GM12878 (cell line): ENCODE results near the gene DARS1. TPM values are rescaled to one million over a fixed set of nuclear protein-coding genes. Genes with fewer than 3 reads are reported as not detected.

Source experiments
- ATAC-seq: fragments of 200-7000 bp; cut with Tn5 transposase; 3 replicates; pipeline ENCODE4 v1.9.1; 2020; ENCODE audit warnings: mild to moderate bottlenecking, moderate library complexity
- BruUV-seq: library from RNA; stranded (reverse); fragments of 400-500 nt; replicated peaks from 2 replicates; lab custom pipeline; 2021; lab: Mats Ljungman, UMichigan
- CTCF ChIA-PET: fragments of 300-600 bp; sonication (Branson Sonifier 250); formaldehyde crosslinking; extraction: SDS; loops from one replicate; lab custom pipeline; 2021; ENCODE audit warnings: inconsistent platforms; lab: Yijun Ruan, JAX
- POLR2A ChIA-PET: fragments of 350-600 bp; formaldehyde crosslinking; extraction: SDS; loops from one replicate; lab custom pipeline; 2021; ENCODE audit warnings: inconsistent platforms; lab: Charles Lee
- RAD21 ChIA-PET: fragments of 300-600 bp; sonication (Branson Sonifier 250); formaldehyde crosslinking; loops from one replicate; lab custom pipeline; 2023; ENCODE audit warnings: antibody characterized with exemption; ENCODE audit not compliant: unreplicated experiment; lab: Charles Lee
- SMC1A ChIA-PET: fragments of 300-600 bp; sonication (Branson Sonifier 250); formaldehyde crosslinking; loops from one replicate; lab custom pipeline; 2023; ENCODE audit not compliant: unreplicated experiment, uncharacterized antibody; lab: Charles Lee
- DNase-seq: peaks from one replicate; pipeline ENCODE4 v3.0.0-alpha.2; 2011; ENCODE audit warnings: low read depth, low spot score
- FAIRE-seq: peaks from 3 replicates; lab custom pipeline; 2011; peaks lifted over from hg19 to GRCh38; lab: Jason Lieb, UNC
- H2AFZ ChIP-seq: 2 replicates; pipeline ENCODE4 v1.6.0; 2011; ENCODE audit warnings: low read depth, low read length, control low read depth; ENCODE audit not compliant: control insufficient read depth
- H3K27ac ChIP-seq: 2 replicates; pipeline ENCODE4 v1.5.1; 2011; ENCODE audit warnings: control low read depth; ENCODE audit not compliant: control insufficient read depth, insufficient read depth
- H3K27me3 ChIP-seq, 2 experiments: replicated peaks in 1 of 2; 2 replicates each; pipeline versions ENCODE4 v1.6.0 to v1.6.1; 2011; ENCODE audit warnings: low read length in 1 of 2; ENCODE audit not compliant: control insufficient read depth in 2 of 2, insufficient read depth in 2 of 2
- H3K36me3 ChIP-seq, 2 experiments: 2 replicates each; pipeline ENCODE4 v1.5.1; 2011; ENCODE audit warnings: low read length in 1 of 2; ENCODE audit not compliant: control insufficient read depth in 2 of 2, insufficient read depth in 2 of 2
- H3K4me1 ChIP-seq: 2 replicates; pipeline ENCODE4 v1.6.1; 2011; ENCODE audit warnings: mild to moderate bottlenecking, low read length, moderate library complexity, mixed read lengths; ENCODE audit not compliant: control insufficient read depth, insufficient read depth
- H3K4me2 ChIP-seq: 2 replicates; pipeline ENCODE4 v1.6.0; 2011; ENCODE audit warnings: control low read depth; ENCODE audit not compliant: control insufficient read depth, insufficient read depth
- H3K4me3 ChIP-seq: fragments of 200-600 bp; sonication (generic); 2 replicates; pipeline ENCODE4 v1.5.1; 2016
- H3K79me2 ChIP-seq: 2 replicates; pipeline ENCODE4 v1.6.0; 2011; ENCODE audit warnings: low read length; ENCODE audit not compliant: control insufficient read depth, insufficient read depth
- H3K9ac ChIP-seq: 2 replicates; pipeline ENCODE4 v1.8.0; 2011; ENCODE audit warnings: low read length, control low read depth, mixed read lengths; ENCODE audit not compliant: control insufficient read depth, insufficient read depth
- H3K9me3 ChIP-seq: replicated peaks from 3 replicates; pipeline ENCODE4 v1.5.1; 2011; ENCODE audit warnings: mild to moderate bottlenecking, low read length; ENCODE audit not compliant: control insufficient read depth, insufficient read depth
- H4K20me1 ChIP-seq: 2 replicates; pipeline ENCODE4 v1.6.0; 2011; ENCODE audit not compliant: control insufficient read depth, insufficient read depth
- ASH2L ChIP-seq: fragments of 300-600, 200-600 bp; sonication (generic); IDR thresholded peaks from 2 replicates; pipeline ENCODE4 v1.6.1; 2017; ENCODE audit warnings: low read depth, mild to moderate bottlenecking, borderline replicate concordance
- FOXK2 ChIP-seq: fragments of 450-650 bp; IDR thresholded peaks from 2 replicates; pipeline ENCODE4 v1.6.1; 2017; ENCODE audit warnings: mild to moderate bottlenecking, moderate library complexity
- HDAC6 ChIP-seq: fragments of 200-600 bp; sonication (generic); IDR thresholded peaks from one replicate; pipeline ENCODE4 v1.8.0; 2017; ENCODE audit warnings: antibody characterized with exemption; ENCODE audit not compliant: unreplicated experiment
- HDGF ChIP-seq: fragments of 450-650 bp; IDR thresholded peaks from 2 replicates; pipeline ENCODE4 v1.6.1; 2016; ENCODE audit warnings: antibody characterized with exemption
- IKZF1 ChIP-seq: fragments of 450-650 bp; conservative IDR thresholded peaks from 2 replicates; pipeline ENCODE4 v1.6.1; 2017; ENCODE audit warnings: antibody characterized with exemption, mild to moderate bottlenecking
- IKZF2 ChIP-seq, 2 experiments: fragments of 450-650 bp; IDR thresholded peaks; 2 replicates each; pipeline ENCODE4 v1.6.1; 2017; ENCODE audit warnings: mild to moderate bottlenecking in 2 of 2, moderate library complexity in 2 of 2
- MEF2A ChIP-seq: IDR thresholded peaks from 2 replicates; pipeline ENCODE4 v1.6.1; 2011; ENCODE audit warnings: low read depth, mild to moderate bottlenecking, low read length, moderate library complexity; ENCODE audit not compliant: insufficient read depth
- MYB ChIP-seq: fragments of 150-350 bp; IDR thresholded peaks from 2 replicates; pipeline ENCODE4 v1.6.1; 2014; ENCODE audit warnings: mild to moderate bottlenecking, low read depth, low read length, borderline replicate concordance
- NFXL1 ChIP-seq: fragments of 450-650 bp; IDR thresholded peaks from 2 replicates; pipeline ENCODE4 v1.6.1; 2017; ENCODE audit warnings: antibody characterized with exemption, mild to moderate bottlenecking, borderline replicate concordance
- NR2C2 ChIP-seq: IDR thresholded peaks from 2 replicates; pipeline ENCODE4 v1.6.1; 2011; ENCODE audit warnings: borderline replicate concordance, low read depth; ENCODE audit not compliant: control insufficient read depth, insufficient read length
- NRF1 ChIP-seq: conservative IDR thresholded peaks from 2 replicates; pipeline ENCODE4 v1.6.1; 2011; ENCODE audit warnings: mild to moderate bottlenecking, low read depth, low read length, improper control_type of control experiment
- RAD21 ChIP-seq: IDR thresholded peaks from 2 replicates; pipeline ENCODE4 v1.6.1; 2011; ENCODE audit warnings: mild to moderate bottlenecking, low read depth, low read length, moderate library complexity; ENCODE audit not compliant: insufficient read depth
- RAD51 ChIP-seq: fragments of 450-650 bp; IDR thresholded peaks from 2 replicates; pipeline ENCODE4 v1.6.1; 2016; ENCODE audit warnings: moderate library complexity, mild to moderate bottlenecking, inconsistent platforms
- SREBF1 ChIP-seq: IDR thresholded peaks from 2 replicates; pipeline ENCODE4 v1.6.1; 2012; ENCODE audit warnings: mild to moderate bottlenecking, low read length
- SUZ12 ChIP-seq: fragments of 200-600 bp; sonication (generic); IDR thresholded peaks from one replicate; pipeline ENCODE4 v1.6.1; 2018; ENCODE audit warnings: antibody characterized with exemption, mild to moderate bottlenecking; ENCODE audit not compliant: unreplicated experiment
- USF2 ChIP-seq: IDR thresholded peaks from 2 replicates; pipeline ENCODE4 v1.6.1; 2011; ENCODE audit warnings: low read depth, low read length, improper control_type of control experiment, borderline replicate concordance
- ZNF217 ChIP-seq: fragments of 450-650 bp; IDR thresholded peaks from 2 replicates; pipeline ENCODE4 v1.6.1; 2017; ENCODE audit warnings: antibody characterized with exemption, mild to moderate bottlenecking
- WGBS: methylation state at CpG from one replicate; pipeline ENCODE4 v1.1.6; 2016; ENCODE audit warnings: low lambda C conversion rate; ENCODE audit not compliant: insufficient replicate concordance, insufficient coverage; ENCODE audit errors: missing lambda C conversion rate; 5-methylcytosine and 5-hydroxymethylcytosine counted together
- in situ Hi-C: fragments of 300-500 bp; cut with MboI; formaldehyde crosslinking; loops from 9 replicates; pipeline ENCODE4 v1.14.3; 2018; ENCODE audit warnings: mixed read lengths
- intact Hi-C: fragments of 100-400 bp; cut with micrococcal nuclease; formaldehyde crosslinking; loops from one replicate; pipeline ENCODE4 v1.14.2; 2022; ENCODE audit not compliant: unreplicated experiment
- polyA plus RNA-seq, 11 experiments: library from polyadenylated mRNA; depleted of rRNA in 4 of 11; unstranded in 6 of 11; stranded (reverse) in 5 of 11; fragments of >200 nt; fragmentation: Nextera tagmentation in 4 of 11; fragmentation: Illumina TruSeq in 1 of 11; extraction: Ambion mirVana in 4 of 11; extraction: Trizol in 1 of 11; gene quantifications; 1 replicate in 1 of 11; 2 replicates in 10 of 11; pipeline versions ENCODE4 v1.2.1 to v1.2.3, GENCODE V29; 2011 to 2016; ENCODE audit warnings: inconsistent platforms in 2 of 11, missing spikeins in 2 of 11, low read depth in 1 of 11
- total RNA-seq, 4 experiments: library from RNA; depleted of rRNA in 3 of 4; stranded (reverse); fragments of >200 nt in 3 of 4; fragmentation: Illumina TruSeq in 1 of 4; extraction: Trizol in 1 of 4; gene quantifications; 2 replicates each; pipeline versions ENCODE4 v1.2.1 to v1.2.3, GENCODE V29; 2013 to 2021
- TF ChIP-seq, protein P1 (sequence below): fragments of 450-650 bp; formaldehyde crosslinking; IDR thresholded peaks from 2 replicates; pipeline ENCODE4 v1.4.0; 2022; ENCODE audit warnings: mild to moderate bottlenecking, moderate library complexity
- TF ChIP-seq, protein P2 (sequence below): IDR thresholded peaks from 2 replicates; pipeline ENCODE4 v1.6.1; 2011; ENCODE audit warnings: borderline replicate concordance, low read depth, mild to moderate bottlenecking, moderate library complexity, low read length; ENCODE audit not compliant: insufficient read depth, poor library complexity, severe bottlenecking

DARS1 gene
- total and polyA plus RNA-seq, 10 of the 15 experiments (the other 5 are each of a cell fraction or from before 2014, with no cell fraction given), result 91.0 to 387 (median 137) TPM

GRCh38 chr2:136029149-136029548 is 43.7 kb upstream of the DARS1 start:
- in situ Hi-C loops (no loop called here), intact Hi-C loops (loop anchor here (1.0 kb wide), 2 partner anchors 23 to 28 kb away; no protein-coding TSS in a partner anchor)
- ChIA-PET CTCF (interaction anchor here (1.0 to 4.6 kb wide), 5 partner anchors 14 to 27 kb away, joined by 3 to 29 read pairs (median 5); no protein-coding TSS in a partner anchor), SMC1A (interaction anchor here (0.7 to 25.6 kb wide), 10 partner anchors 9 to 100 kb away, joined by 3 to 961 read pairs (median 23); no protein-coding TSS in a partner anchor), RAD21 (interaction anchor here (0.7 to 13.8 kb wide), 12 partner anchors 13 to 355 kb away, joined by 3 to 348 read pairs (median 4); partner anchors contain the start of gene DARS1), POLR2A (interaction anchor here (0.7 to 8.2 kb wide), 10 partner anchors 10 to 97 kb away, joined by 3 to 80 read pairs (median 5); no protein-coding TSS in a partner anchor)
- WGBS, result 10% methylated on average over 6 of the region's 6 CpGs
- no TSS peak for BruUV-seq
- FAIRE-seq, result peak; percentile 74
- Histone ChIP-seq H3K4me2 (no peak overlapping the region), H3K4me3 (no peak overlapping the region), H2AFZ (no peak overlapping the region; the same call in 1 of the 2 replicates), H3K4me1 (peaks cover 7% of the 10 kb centered on the region; the same call in 1 of the 2 replicates), H4K20me1 (no peaks in the 10 kb centered on the region), H3K9me3 (no peaks in the 10 kb centered on the region), H3K27me3 (0 out of 4 replicates have a peak, but pooled peaks cover 0 to 2% of the 10 kb centered on the region in 2 experiments), H3K27ac (no peak overlapping the region), H3K36me3 (no peaks in the 10 kb centered on the region), H3K79me2 (no peaks in the 10 kb centered on the region), H3K9ac (no peak overlapping the region)
- ATAC-seq, result peak; percentile 89
- peak; percentile 71 for DNase-seq
- TF ChIP-seq HDAC6 (no peak), MYB (peak; percentile 77; the same call in 1 of the 2 replicates), FOXK2 (no peak), SUZ12 (no peak), ZNF217 (peak; percentile 42; the same call in 1 of the 2 replicates), SREBF1 (no peak), USF2 (no peak), MEF2A (0 out of 2 replicates have a peak, but pooled peaks have one; percentile 64), NRF1 (no peak), ASH2L (no peak), NR2C2 (no peak), RAD51 (0 out of 2 replicates have a peak, but pooled peaks have one; percentile 44), NFXL1 (no peak), IKZF2 (IDR thresholded peaks at IDR 0.05) (peak; percentile 94 to 96), HDGF (0 out of 2 replicates have a peak, but pooled peaks have one; percentile 15), RAD21 (no peak), IKZF1 (peak; percentile 91)
- TF ChIP-seq, protein P1, sequence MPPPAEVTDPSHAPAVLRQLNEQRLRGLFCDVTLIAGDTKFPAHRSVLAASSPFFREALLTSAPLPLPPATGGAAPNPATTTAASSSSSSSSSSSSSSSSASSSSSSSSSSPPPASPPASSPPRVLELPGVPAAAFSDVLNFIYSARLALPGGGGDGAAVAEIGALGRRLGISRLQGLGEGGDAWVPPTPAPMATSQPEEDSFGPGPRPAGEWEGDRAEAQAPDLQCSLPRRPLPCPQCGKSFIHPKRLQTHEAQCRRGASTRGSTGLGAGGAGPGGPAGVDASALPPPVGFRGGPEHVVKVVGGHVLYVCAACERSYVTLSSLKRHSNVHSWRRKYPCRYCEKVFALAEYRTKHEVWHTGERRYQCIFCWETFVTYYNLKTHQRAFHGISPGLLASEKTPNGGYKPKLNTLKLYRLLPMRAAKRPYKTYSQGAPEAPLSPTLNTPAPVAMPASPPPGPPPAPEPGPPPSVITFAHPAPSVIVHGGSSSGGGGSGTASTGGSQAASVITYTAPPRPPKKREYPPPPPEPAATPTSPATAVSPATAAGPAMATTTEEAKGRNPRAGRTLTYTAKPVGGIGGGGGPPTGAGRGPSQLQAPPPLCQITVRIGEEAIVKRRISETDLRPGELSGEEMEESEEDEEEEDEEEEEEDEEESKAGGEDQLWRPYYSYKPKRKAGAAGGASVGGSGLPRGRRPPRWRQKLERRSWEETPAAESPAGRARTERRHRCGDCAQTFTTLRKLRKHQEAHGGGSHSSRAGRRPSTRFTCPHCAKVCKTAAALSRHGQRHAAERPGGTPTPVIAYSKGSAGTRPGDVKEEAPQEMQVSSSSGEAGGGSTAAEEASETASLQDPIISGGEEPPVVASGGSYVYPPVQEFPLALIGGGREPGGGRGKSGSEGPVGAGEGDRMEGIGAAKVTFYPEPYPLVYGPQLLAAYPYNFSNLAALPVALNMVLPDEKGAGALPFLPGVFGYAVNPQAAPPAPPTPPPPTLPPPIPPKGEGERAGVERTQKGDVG (CRISPR knock-in tag), result no peak
- TF ChIP-seq, protein P2, sequence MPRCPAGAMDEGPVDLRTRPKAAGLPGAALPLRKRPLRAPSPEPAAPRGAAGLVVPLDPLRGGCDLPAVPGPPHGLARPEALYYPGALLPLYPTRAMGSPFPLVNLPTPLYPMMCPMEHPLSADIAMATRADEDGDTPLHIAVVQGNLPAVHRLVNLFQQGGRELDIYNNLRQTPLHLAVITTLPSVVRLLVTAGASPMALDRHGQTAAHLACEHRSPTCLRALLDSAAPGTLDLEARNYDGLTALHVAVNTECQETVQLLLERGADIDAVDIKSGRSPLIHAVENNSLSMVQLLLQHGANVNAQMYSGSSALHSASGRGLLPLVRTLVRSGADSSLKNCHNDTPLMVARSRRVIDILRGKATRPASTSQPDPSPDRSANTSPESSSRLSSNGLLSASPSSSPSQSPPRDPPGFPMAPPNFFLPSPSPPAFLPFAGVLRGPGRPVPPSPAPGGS, result peak; percentile 76
